Adrenal gland (tissue), 5 donors: Measurements from ENCODE around the gene ASPN.

Experiments used
- POLR2A ChIP-seq, 2 donors: fragments of 450-650 bp; IDR thresholded peaks; one replicate each; pipeline ENCODE4 v1.6.1; 2017; ENCODE audit warnings: antibody characterized with exemption in 2 of 2, mild to moderate bottlenecking in 2 of 2, moderate library complexity in 1 of 2
- TF ChIP-seq, protein P1 (sequence below), 6 experiments: fragments of 450-650 bp in 4 of 6; fragments of 200-600 bp in 2 of 6; sonication (generic) in 1 of 6; IDR thresholded peaks; 1 replicate in 5 of 6; 2 replicates in 1 of 6; pipeline versions ENCODE4 v1.5.1 to v1.8.0; 2016 to 2021; ENCODE audit warnings: antibody characterized with exemption in 6 of 6, mild to moderate bottlenecking in 2 of 6, moderate library complexity in 1 of 6
- donor health status: DM: no; HTN: no; CAD: no.

DNA sequence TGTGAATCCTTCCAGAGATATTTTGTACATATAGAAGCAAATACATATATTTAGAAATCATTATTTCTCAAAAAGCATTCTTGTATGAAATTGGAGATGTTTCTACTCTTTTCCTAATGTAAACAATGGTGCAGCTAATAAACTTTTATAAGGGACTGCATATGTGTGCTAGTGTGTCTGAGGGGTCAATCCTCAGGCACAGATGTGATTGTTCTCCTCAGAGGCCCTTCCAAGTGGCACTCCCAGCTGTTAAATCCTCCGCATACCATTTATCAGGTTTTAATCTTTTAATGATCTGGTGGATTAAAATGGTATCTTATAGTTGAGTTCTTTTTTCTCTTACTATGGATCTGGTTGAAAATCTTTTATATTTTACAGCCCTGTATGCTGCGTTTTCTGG lies 52.5 kb downstream of the ASPN start:
- TF ChIP-seq, protein P1, sequence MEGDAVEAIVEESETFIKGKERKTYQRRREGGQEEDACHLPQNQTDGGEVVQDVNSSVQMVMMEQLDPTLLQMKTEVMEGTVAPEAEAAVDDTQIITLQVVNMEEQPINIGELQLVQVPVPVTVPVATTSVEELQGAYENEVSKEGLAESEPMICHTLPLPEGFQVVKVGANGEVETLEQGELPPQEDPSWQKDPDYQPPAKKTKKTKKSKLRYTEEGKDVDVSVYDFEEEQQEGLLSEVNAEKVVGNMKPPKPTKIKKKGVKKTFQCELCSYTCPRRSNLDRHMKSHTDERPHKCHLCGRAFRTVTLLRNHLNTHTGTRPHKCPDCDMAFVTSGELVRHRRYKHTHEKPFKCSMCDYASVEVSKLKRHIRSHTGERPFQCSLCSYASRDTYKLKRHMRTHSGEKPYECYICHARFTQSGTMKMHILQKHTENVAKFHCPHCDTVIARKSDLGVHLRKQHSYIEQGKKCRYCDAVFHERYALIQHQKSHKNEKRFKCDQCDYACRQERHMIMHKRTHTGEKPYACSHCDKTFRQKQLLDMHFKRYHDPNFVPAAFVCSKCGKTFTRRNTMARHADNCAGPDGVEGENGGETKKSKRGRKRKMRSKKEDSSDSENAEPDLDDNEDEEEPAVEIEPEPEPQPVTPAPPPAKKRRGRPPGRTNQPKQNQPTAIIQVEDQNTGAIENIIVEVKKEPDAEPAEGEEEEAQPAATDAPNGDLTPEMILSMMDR (IDR thresholded peaks at IDR 0.05): no peak
- TF ChIP-seq POLR2A (IDR thresholded peaks at IDR 0.05): no peak
